ENCODE measurements around the gene CEP152. TPM values are rescaled to one million over a fixed set of nuclear protein-coding genes. Genes with fewer than 3 reads are reported as not detected.

Gene CEP152
- total RNA-seq, 6 experiments from 2014 or later, result 0.93 to 40.3 (median 2.0) TPM

GRCh38 chr15:48777645-48778330 is 33.1 kb downstream of the CEP152 start:
- Histone ChIP-seq H3K27ac (no peak overlapping the region), H3K4me1 (peaks cover 0 to 16% (median 0%) of the 10 kb centered on the region in 4 donors), H3K27me3 (no peaks in the 10 kb centered on the region), H3K9me3 (no peaks in the 10 kb centered on the region), H3K36me3 (no peaks in the 10 kb centered on the region), H3K4me3 (no peak overlapping the region)
- intact Hi-C loops (cut with DNase I), result no loop called here
- 53% methylated on average over 1 of the region's 1 CpG for WGBS (ENCODE audit: insufficient coverage, low coverage, low lambda C conversion rate, missing lambda C conversion rate)
- ATAC-seq, result no peak
- no peak for DNase-seq
- TF ChIP-seq POLR2A (IDR thresholded peaks at IDR 0.05), result no peak
- TF ChIP-seq, protein P1, sequence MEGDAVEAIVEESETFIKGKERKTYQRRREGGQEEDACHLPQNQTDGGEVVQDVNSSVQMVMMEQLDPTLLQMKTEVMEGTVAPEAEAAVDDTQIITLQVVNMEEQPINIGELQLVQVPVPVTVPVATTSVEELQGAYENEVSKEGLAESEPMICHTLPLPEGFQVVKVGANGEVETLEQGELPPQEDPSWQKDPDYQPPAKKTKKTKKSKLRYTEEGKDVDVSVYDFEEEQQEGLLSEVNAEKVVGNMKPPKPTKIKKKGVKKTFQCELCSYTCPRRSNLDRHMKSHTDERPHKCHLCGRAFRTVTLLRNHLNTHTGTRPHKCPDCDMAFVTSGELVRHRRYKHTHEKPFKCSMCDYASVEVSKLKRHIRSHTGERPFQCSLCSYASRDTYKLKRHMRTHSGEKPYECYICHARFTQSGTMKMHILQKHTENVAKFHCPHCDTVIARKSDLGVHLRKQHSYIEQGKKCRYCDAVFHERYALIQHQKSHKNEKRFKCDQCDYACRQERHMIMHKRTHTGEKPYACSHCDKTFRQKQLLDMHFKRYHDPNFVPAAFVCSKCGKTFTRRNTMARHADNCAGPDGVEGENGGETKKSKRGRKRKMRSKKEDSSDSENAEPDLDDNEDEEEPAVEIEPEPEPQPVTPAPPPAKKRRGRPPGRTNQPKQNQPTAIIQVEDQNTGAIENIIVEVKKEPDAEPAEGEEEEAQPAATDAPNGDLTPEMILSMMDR (IDR thresholded peaks at IDR 0.05), result no peak

DNA sequence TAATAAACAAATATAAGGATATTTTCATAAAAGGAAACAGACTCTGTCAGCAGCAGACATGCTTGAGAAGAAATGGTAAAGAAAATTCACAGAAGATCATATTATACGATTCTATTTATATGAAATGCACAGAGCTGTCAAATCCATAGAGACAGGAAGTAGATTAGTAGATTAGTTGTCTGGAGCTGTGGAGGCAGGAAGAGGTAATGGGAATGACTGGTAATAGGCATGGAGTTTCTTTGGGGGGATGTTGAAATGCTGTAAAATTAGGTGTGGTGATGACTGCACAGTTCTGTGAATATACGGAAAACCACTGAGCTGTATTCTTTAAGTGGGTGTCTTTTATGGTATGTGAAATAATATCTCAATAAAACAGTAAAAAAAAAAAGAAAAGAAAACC is 35.3 kb downstream of the CEP152 start:
- H3K36me3 ChIP-seq, result no peaks in the 10 kb centered on the region
- TF ChIP-seq, protein P1 (IDR thresholded peaks at IDR 0.05), result no peak
- TF ChIP-seq POLR2A (IDR thresholded peaks at IDR 0.05), result no peak
- 88% methylated on average over 2 of the region's 2 CpGs for WGBS (ENCODE audit: insufficient coverage, low coverage, low lambda C conversion rate, missing lambda C conversion rate)
- no peak overlapping the region for H3K27ac ChIP-seq
- H3K9me3 ChIP-seq, result no peaks in the 10 kb centered on the region
- intact Hi-C loops (cut with DNase I), result no loop called here
- H3K27me3 ChIP-seq, result no peaks in the 10 kb centered on the region
- no peak overlapping the region for H3K4me3 ChIP-seq
- no peak for DNase-seq
- no peak for ATAC-seq
- no peaks in the 10 kb centered on the region for H3K4me1 ChIP-seq

DNA sequence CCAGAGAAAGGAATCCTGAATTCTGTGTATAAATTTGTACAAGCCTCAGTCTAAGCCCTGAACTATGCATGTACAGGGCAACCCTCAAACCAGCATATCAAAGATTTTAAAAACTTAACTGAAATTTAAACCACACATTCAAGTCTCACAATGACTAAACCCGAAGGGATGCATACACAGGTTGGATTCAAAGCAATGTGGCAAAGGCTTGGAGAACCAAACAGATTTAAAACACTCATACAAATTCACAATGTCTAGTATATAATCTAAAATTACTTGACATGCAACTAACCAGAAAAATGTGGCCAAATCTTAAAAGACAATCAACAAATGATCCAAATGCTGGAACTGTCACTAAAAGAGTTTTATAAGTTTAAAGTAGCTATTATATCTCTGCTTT is 36.4 kb downstream of the CEP152 start:
- ATAC-seq, result no peak
- H3K27me3 ChIP-seq, result no peaks in the 10 kb centered on the region
- H3K9me3 ChIP-seq, result no peaks in the 10 kb centered on the region
- intact Hi-C loops (cut with DNase I), result no loop called here
- WGBS (ENCODE audit: insufficient coverage, low coverage, low lambda C conversion rate, missing lambda C conversion rate), result 100% methylated on average over 1 of the region's 1 CpG
- TF ChIP-seq POLR2A (IDR thresholded peaks at IDR 0.05), result no peak
- TF ChIP-seq, protein P1 (IDR thresholded peaks at IDR 0.05), result no peak
- no peak overlapping the region for H3K4me3 ChIP-seq
- no peak for DNase-seq
- H3K36me3 ChIP-seq, result no peaks in the 10 kb centered on the region
- H3K27ac ChIP-seq, result no peak overlapping the region
- H3K4me1 ChIP-seq, result no peaks in the 10 kb centered on the region

GRCh38 chr15:48766196-48766595 is 44.7 kb downstream of the CEP152 start:
- 85% methylated on average over 4 of the region's 4 CpGs for WGBS (ENCODE audit: insufficient coverage, low coverage, low lambda C conversion rate, missing lambda C conversion rate)
- DNase-seq, result peak in 1 of 3 donors; percentile 47
- Histone ChIP-seq H3K27me3 (no peaks in the 10 kb centered on the region), H3K27ac (no peak overlapping the region), H3K4me1 (no peaks in the 10 kb centered on the region), H3K36me3 (no peaks in the 10 kb centered on the region), H3K4me3 (no peak overlapping the region), H3K9me3 (no peaks in the 10 kb centered on the region)
- TF ChIP-seq POLR2A (IDR thresholded peaks at IDR 0.05), result no peak
- TF ChIP-seq, protein P1 (IDR thresholded peaks at IDR 0.05), result no peak
- peak in 3 of 4 donors; percentile 50 to 88 (median 65) for ATAC-seq
- intact Hi-C loops (cut with DNase I), result no loop called here

All from right lobe of liver (tissue), 6 donors.